Stimulated activated CD8-positive, alpha-beta memory T cell treated with anti-CD3 and anti-CD28 coated beads, Interleukin-12 subunit alpha, Interleukin-12 subunit beta, amount 100 ng/mL, for 4 hours (primary cell): Measurements from ENCODE around the gene MTREX.

Source experiments
- DNase-seq: peaks from one replicate; pipeline ENCODE4 v3.0.0-alpha.2; 2020; ENCODE audit warnings: low read depth

The MTREX gene

GRCh38 chr5:55383254-55383653 is 75.5 kb downstream of the MTREX start:
- no peak for DNase-seq

DNA sequence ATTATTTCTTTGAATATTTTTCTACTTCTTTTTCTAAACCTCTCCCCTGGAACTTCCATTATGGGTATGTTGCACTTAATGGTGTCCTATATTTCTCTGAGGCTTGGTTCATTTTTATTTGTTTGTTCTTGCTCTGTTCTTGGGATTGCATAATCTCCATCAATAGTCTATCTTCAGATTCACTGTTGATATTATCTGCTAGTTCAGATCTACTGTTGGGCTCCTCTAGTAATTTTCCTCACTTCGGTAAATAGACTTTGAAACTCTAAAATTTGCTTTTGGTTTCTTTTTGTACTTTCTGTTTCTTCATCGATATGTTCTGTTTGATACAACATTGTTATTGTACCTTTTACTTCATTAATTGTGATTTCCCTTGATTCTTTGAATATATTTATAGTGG is 76.3 kb downstream of the MTREX start:
- no peak for DNase-seq

DNA sequence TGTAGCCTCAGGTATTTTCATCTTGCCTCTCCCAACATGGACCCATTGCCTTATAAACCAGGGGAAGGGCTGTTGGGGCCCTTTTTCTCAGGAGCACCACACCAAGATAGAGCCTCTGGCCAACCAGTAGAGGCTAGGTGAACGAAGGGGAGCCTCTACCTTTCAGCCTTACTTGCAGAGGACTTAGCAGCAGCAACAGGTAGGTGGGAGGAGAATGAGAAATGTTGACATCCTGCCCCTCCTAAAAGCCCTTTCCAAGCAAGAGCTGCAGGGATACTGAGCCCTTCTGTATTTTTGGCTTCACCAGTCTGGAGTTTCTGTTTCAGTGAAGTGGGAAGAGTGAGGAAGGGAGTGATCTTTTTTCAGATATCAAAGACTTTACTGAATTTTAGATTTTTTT is 77.4 kb downstream of the MTREX start:
- DNase-seq, result no peak

DNA sequence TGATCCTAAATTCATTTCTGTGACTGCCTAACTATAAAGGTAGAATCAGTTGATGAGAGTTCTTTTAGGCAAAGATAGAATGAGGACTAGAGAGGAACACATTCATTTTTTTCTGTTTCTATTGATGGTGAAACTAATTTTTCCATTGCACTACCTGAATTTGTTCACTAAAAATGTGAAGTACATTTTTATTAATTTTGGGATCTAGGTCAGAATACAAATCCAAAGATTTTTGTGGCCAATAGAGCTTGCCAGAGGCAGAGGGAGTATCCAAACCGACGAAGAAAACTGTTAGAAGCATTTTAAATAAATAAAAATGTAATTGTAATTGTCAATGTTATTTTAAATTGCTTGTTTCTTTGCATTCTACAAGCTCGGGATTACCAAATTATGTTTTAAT is 78.1 kb downstream of the MTREX start:
- DNase-seq, result no peak

- no peak for DNase-seq
Observed at GRCh38 chr5:55386356-55386755, 78.6 kb downstream of the MTREX start.

GRCh38 chr5:55387865-55388264 is 80.1 kb downstream of the MTREX start:
- DNase-seq, result no peak

GRCh38 chr5:55391707-55392106 is 83.9 kb downstream of the MTREX start:
- DNase-seq, result no peak

DNA sequence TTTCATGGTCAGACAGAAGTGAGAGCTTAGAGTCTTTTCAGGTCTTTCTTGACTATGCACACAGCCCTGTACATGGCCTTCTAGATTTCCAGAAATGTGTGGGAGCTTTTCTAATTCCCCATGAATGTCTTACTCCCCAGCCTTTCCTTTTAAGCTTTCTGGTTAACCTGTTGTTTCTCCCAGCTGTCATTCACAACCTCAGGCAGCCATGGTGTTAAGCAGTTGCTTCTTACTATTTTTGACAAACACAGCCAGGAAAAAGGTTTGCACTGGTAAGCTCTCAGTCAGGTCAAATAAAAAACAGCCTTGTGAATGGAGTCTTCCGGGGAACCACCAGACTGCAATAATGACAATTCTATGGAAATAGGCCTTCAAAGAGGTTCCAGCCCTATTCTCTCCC is 84.9 kb downstream of the MTREX start:
- no peak for DNase-seq

DNA sequence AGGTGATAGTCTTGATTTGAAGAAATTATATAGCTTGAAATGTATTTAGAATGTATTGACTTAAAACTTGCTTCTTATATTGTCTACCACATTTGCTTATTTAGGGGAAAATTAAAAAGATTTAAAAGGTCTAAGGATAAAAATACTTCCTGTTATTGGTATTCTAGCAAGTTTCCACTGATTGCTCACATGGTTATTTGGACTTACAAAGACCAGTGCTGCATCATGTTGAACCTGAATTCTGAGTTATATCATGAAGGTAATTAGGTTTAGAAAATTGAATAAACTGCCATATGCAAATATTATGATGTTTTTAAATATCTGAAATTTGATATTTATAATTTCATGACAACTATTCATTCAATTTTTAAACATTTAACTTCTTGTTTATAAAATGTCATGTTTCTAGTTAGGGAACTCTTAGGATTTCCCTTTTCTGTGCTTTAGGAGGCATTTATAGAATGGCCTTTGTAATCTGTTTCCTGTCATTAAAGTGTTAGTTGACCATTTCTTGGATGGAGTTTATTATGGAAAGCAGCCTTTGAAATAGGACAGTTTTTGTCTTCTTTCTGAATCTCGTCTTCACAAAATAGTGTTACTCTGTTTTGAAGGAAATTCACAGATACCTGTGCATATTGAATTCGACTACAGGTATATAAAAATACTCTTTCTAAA is 85.8 kb downstream of the MTREX start:
- no peak for DNase-seq

- DNase-seq, result no peak
Observed at GRCh38 chr5:55402199-55402598, 94.4 kb downstream of the MTREX start.

DNA sequence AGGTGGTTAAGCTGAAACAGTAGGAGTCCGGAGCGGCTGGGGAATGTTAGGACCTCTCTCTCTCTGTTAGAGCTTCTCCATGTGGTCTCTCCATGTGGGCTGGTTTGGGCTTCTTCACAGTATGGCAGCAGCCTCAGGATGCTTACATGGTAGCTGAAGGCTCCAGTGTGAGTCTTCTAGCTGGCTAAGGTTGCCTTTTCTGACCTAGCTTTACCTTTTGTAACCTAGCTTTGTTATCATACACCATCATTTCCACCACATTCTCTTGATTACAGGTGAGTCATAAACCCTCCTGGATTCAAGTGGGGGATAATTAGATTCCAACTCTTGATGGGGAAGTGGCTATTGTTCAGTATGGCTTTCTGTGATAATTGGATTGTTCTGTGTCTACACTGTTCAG is 98.5 kb downstream of the MTREX start:
- no peak for DNase-seq

DNA sequence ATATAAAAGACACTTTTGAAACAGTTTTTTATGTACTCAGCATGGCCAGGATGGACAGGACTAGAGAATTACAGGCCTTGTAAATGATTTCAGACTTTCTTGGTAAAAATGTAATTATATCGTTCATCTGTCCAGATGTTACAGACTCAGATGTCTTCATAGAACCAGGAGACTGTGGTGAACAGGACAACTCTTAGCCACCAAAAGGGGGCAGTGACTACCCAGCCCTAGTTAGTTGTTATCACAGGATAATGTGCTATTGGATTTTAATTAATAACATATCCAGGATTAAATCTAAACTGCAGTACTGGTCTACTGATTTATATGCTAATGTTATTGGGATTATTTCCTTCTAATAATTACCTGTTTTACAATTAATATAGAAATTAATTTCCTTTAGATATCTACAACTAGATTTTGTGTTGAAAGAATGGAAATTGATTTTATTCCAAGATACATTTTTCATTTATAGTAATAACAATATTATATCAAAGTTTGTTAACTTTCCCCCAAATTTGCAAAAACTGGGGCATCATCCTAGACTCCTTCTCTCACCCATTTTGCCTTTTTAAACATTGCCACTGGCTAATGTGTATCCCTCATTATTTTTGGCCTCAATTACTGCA is 99.4 kb downstream of the MTREX start:
- no peak for DNase-seq

DNA sequence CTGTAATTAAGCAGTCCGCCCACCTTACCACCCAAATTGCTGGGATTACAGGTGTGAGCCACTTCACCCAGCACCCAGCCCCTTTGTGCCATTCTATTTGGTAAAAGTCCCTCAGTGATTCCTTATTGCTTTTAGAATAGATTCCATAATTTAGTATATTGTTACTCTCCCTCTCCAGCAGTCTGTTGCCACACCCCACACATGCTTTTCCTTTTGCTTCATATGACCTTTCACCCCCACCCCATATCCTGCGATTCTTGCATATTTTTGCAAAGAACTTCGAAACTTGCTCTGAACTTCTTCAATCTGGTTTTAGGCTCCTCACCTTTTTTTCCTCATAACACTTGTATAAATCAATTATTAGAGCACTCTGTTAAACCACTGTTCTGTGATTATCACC is 100.2 kb downstream of the MTREX start:
- no peak for DNase-seq

DNA sequence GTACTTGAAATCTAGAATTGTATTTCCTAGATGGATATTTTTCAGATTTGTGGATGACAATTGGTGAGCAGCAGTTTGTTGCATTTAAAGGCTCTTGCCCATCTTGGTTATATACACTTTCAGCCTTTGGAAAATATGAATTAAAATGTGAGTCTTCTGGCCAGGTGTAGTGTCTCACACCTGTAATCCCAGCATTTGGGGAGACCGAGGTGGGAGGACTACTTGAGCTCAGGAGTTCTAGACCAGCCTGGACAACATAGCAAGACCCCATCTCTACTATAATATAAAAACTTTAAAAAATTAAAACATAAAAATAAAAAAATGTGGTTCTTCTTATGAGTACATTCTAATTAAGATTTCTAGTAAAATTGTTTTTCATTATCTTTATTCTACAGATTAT is 102.0 kb downstream of the MTREX start:
- DNase-seq, result no peak

DNA sequence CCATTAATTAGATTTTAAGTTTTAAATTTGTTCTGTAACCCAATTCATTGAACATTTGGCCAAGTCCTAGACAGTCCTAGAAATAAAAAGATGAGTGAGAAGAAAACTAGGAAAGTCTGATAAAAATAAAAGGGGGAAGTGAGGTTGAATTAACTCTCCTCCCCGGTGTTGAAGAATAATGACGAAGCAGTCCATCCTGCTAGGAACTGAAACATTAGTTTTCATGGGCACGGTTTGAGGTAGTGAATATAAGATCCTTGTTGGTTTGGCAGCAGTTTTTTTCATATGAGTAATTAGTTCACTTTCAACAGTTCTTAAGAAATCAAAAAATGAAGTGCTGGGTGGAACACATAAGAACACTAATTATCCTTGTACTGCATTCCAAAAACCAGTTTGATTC is 103.1 kb downstream of the MTREX start:
- DNase-seq, result no peak

- no peak for DNase-seq
Observed at GRCh38 chr5:55411876-55412275, 104.1 kb downstream of the MTREX start.

- no peak for DNase-seq
Observed at GRCh38 chr5:55413644-55414043, 105.9 kb downstream of the MTREX start.

DNA sequence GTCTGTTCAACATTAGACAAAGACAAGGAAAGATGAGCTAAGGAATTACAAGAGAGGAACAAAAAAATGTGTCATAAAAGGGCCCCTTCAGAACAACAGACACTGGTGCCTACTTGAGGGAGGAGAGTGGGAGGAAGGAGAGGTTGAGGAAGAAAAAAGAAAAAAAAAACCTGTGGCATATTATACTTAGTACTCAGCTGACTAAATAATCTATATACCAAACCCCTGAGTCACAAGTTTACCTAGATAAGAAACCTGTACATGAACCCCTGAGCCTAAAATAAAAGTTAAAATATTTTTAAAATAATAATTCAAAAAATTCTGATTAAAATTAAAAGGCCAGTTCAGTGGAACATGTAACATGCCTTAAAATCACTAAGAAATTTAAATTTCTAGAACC is 107.3 kb downstream of the MTREX start:
- DNase-seq, result no peak

- DNase-seq, result no peak
Observed at GRCh38 chr5:55416306-55416705, 108.5 kb downstream of the MTREX start.

- no peak for DNase-seq
Observed at GRCh38 chr5:55418994-55419968, 111.5 kb downstream of the MTREX start.

DNA sequence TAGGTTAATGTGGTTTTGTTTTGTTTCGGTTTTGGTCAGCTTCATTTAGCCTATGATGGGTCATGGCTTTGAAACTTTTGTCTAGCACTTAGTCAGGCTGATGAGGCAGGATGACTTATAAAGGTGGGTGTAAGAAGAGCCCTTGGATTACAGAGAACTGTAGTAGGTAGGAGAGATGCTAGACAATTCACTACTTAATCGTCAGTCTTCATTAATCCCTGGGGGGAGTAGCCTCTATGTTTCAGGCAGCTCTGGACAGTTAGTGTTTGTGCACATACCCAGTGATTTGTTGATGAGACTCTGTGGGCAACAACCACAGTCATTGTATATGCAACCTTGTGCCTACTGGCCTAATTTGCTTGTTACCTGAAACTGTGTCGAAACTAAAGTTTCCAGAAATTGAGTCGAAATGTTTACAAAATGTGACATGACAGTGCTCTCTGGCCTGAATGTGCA is 113.3 kb downstream of the MTREX start:
- no peak for DNase-seq

- DNase-seq, result no peak
Observed at GRCh38 chr5:55426455-55426854, 118.7 kb downstream of the MTREX start.

GRCh38 chr5:55427157-55427556 is 119.4 kb downstream of the MTREX start:
- DNase-seq, result no peak
